HepG2 (cell line): ENCODE data around the gene GRIK4. TPM values are rescaled to one million over a fixed set of nuclear protein-coding genes. Genes with fewer than 3 reads are reported as not detected.

Source experiments
- AGO1 ChIP-seq: fragments of 200-400 bp; formaldehyde crosslinking; IDR thresholded peaks from 2 replicates; pipeline ENCODE4 v1.6.1; 2017; ENCODE audit warnings: mild to moderate bottlenecking, low read depth, low read length, moderate library complexity; ENCODE audit not compliant: poor library complexity, severe bottlenecking
- EP300 ChIP-seq, 3 experiments: sonication (generic) in 1 of 3; formaldehyde crosslinking in 1 of 3; IDR thresholded peaks; 2 replicates each; pipeline versions ENCODE4 v1.5.1 to v1.6.1; 2011 to 2020; ENCODE audit warnings: low read depth in 2 of 3, low read length in 2 of 3, borderline replicate concordance in 1 of 3, improper control_type of control experiment in 1 of 3, mild to moderate bottlenecking in 1 of 3, missing genetic modification reagents in 1 of 3, moderate library complexity in 1 of 3
- GFI1 ChIP-seq: sonication (generic); formaldehyde crosslinking; IDR thresholded peaks from 2 replicates; pipeline ENCODE4 v1.5.0; 2020; ENCODE audit warnings: missing genetic modification reagents, mild to moderate bottlenecking, borderline replicate concordance
- KDM1A ChIP-seq: IDR thresholded peaks from 2 replicates; pipeline ENCODE4 v1.6.1; 2016; ENCODE audit warnings: missing compliant biosample characterization
- PAF1 ChIP-seq: IDR thresholded peaks from 2 replicates; pipeline ENCODE4 v1.6.1; 2016; ENCODE audit warnings: missing genetic modification reagents, missing compliant biosample characterization
- RFX5 ChIP-seq: IDR thresholded peaks from 2 replicates; pipeline ENCODE4 v1.6.1; 2011; ENCODE audit warnings: low read depth, low read length, improper control_type of control experiment
- SMARCC2 ChIP-seq: fragments of 450-650 bp; IDR thresholded peaks from 2 replicates; pipeline ENCODE4 v1.6.1; 2017; ENCODE audit warnings: antibody characterized with exemption, mild to moderate bottlenecking
- SOX6 ChIP-seq, 2 experiments: fragments of 450-650 bp in 1 of 2; sonication (generic) in 1 of 2; formaldehyde crosslinking in 1 of 2; IDR thresholded peaks; 2 replicates each; pipeline versions ENCODE4 v1.4.0 to v1.6.1; 2017 to 2020; ENCODE audit warnings: antibody characterized with exemption in 1 of 2, mild to moderate bottlenecking in 1 of 2, missing genetic modification reagents in 1 of 2
- ZNF501 ChIP-seq: sonication (generic); formaldehyde crosslinking; IDR thresholded peaks from 2 replicates; pipeline ENCODE4 v1.5.1; 2020; ENCODE audit warnings: mild to moderate bottlenecking, moderate library complexity, missing genetic modification reagents
- ZNF547 ChIP-seq: sonication (generic); formaldehyde crosslinking; IDR thresholded peaks from 2 replicates; pipeline ENCODE4 v1.5.1; 2020; ENCODE audit warnings: mild to moderate bottlenecking, missing genetic modification reagents
- ZNF558 ChIP-seq: sonication (generic); formaldehyde crosslinking; IDR thresholded peaks from 2 replicates; pipeline ENCODE4 v1.9.0; 2022; ENCODE audit warnings: mild to moderate bottlenecking, missing genetic modification reagents, borderline replicate concordance
- ZNF563 ChIP-seq: sonication (generic); formaldehyde crosslinking; IDR thresholded peaks from 2 replicates; pipeline ENCODE4 v1.8.0; 2022; ENCODE audit warnings: mild to moderate bottlenecking, moderate library complexity, missing genetic modification reagents
- ZNF564 ChIP-seq: sonication (generic); formaldehyde crosslinking; IDR thresholded peaks from 2 replicates; pipeline ENCODE4 v1.8.1; 2023; ENCODE audit warnings: mild to moderate bottlenecking, missing genetic modification reagents
- ZNF7 ChIP-seq: IDR thresholded peaks from 2 replicates; pipeline ENCODE4 v1.6.1; 2016; ENCODE audit warnings: missing biosample characterization, missing genetic modification reagents
- ZNF747 ChIP-seq: sonication (generic); formaldehyde crosslinking; IDR thresholded peaks from 2 replicates; pipeline ENCODE4 v1.8.1; 2023; ENCODE audit warnings: missing genetic modification reagents, mild to moderate bottlenecking, borderline replicate concordance
- ZSCAN22 ChIP-seq: sonication (generic); formaldehyde crosslinking; IDR thresholded peaks from 2 replicates; pipeline ENCODE4 v1.4.0; 2020; ENCODE audit warnings: mild to moderate bottlenecking, missing genetic modification reagents
- ZSCAN29 ChIP-seq: sonication (generic); formaldehyde crosslinking; conservative IDR thresholded peaks from 2 replicates; pipeline ENCODE4 v1.4.0; 2020; ENCODE audit warnings: mild to moderate bottlenecking, missing genetic modification reagents
- polyA plus RNA-seq, 8 experiments: library from polyadenylated mRNA; depleted of rRNA in 3 of 8; stranded (reverse) in 7 of 8; unstranded in 1 of 8; fragments of >200 nt; fragmentation: Illumina TruSeq in 4 of 8; extraction: Trizol in 4 of 8; gene quantifications; 2 replicates each; pipeline versions ENCODE4 v1.2.1 to v1.2.3, GENCODE V29; 2011 to 2016; ENCODE audit warnings: low read depth in 4 of 8, missing spikeins in 1 of 8, mixed read lengths in 1 of 8; ENCODE audit not compliant: insufficient read depth in 1 of 8
- total RNA-seq, 5 experiments: library from RNA; depleted of rRNA; stranded (reverse); fragments of >200 nt; fragmentation: Illumina TruSeq; extraction: Trizol; gene quantifications; 2 replicates each; pipeline ENCODE4 v1.2.3, GENCODE V29; 2016; ENCODE audit warnings: low read depth in 1 of 5
- TF ChIP-seq, protein P1 (sequence below): sonication (generic); formaldehyde crosslinking; IDR thresholded peaks from 2 replicates; pipeline ENCODE4 v1.8.0; 2022; ENCODE audit warnings: missing genetic modification reagents, mild to moderate bottlenecking, moderate library complexity, borderline replicate concordance
- TF ChIP-seq, protein P2 (sequence below): sonication (generic); formaldehyde crosslinking; IDR thresholded peaks from 2 replicates; pipeline ENCODE4 v1.5.0; 2020; ENCODE audit warnings: mild to moderate bottlenecking, missing genetic modification reagents
- TF ChIP-seq, protein P3 (sequence below): sonication (generic); formaldehyde crosslinking; IDR thresholded peaks from 2 replicates; pipeline ENCODE4 v1.4.0; 2020; ENCODE audit warnings: missing genetic modification reagents
- TF ChIP-seq, protein P4 (sequence below): IDR thresholded peaks from 2 replicates; pipeline ENCODE4 v1.6.1; 2016; ENCODE audit warnings: missing compliant biosample characterization, missing genetic modification reagents, borderline replicate concordance
- TF ChIP-seq, protein P5 (sequence below): sonication (generic); formaldehyde crosslinking; IDR thresholded peaks from 2 replicates; pipeline ENCODE4 v1.5.0; 2020; ENCODE audit warnings: mild to moderate bottlenecking, missing genetic modification reagents

GRIK4 gene
- total and polyA plus RNA-seq, 2 of the 13 experiments (the other 11 are each of a cell fraction or from before 2014, with no cell fraction given), result 0.04 to 0.07 TPM

DNA sequence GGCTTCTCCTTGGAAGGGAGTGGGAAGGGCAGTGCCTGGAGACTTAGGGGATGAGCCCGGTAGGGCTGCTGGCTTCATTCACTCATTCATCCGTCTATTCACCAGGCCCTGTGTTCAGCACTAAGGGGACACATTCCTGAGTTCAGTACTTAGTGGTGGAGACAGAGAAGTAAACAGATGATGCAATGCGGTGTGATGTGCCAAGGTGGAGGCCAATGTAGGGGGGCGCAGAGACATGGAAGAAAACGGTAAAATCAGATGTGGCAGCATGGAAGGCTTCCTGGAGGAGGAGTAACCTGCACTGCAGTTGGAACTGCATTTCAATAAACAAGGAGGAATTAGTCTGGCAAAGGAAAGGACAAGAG lies 21.3 kb downstream of the GRIK4 start (continued):
- TF ChIP-seq, protein P1, sequence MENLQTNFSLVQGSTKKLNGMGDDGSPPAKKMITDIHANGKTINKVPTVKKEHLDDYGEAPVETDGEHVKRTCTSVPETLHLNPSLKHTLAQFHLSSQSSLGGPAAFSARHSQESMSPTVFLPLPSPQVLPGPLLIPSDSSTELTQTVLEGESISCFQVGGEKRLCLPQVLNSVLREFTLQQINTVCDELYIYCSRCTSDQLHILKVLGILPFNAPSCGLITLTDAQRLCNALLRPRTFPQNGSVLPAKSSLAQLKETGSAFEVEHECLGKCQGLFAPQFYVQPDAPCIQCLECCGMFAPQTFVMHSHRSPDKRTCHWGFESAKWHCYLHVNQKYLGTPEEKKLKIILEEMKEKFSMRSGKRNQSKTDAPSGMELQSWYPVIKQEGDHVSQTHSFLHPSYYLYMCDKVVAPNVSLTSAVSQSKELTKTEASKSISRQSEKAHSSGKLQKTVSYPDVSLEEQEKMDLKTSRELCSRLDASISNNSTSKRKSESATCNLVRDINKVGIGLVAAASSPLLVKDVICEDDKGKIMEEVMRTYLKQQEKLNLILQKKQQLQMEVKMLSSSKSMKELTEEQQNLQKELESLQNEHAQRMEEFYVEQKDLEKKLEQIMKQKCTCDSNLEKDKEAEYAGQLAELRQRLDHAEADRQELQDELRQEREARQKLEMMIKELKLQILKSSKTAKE, result no peak
- no peak for TF ChIP-seq ZSCAN22 (CRISPR knock-in tag)
- no peak for TF ChIP-seq GFI1 (CRISPR knock-in tag)
- no peak for TF ChIP-seq ZNF558
- TF ChIP-seq EP300 (IDR thresholded peaks at IDR 0.05; ENCODE audit: low read depth in 2 of 2, low read length in 2 of 2), result peak in 1 of 2 experiments; percentile 47; a peak in 2 of 4 replicates
- TF ChIP-seq EP300 (CRISPR knock-in tag; IDR thresholded peaks at IDR 0.05; ENCODE audit: borderline replicate concordance), result no peak
- TF ChIP-seq ZNF563 (CRISPR knock-in tag), result no peak
- no peak for TF ChIP-seq ZNF547 (CRISPR knock-in tag)
- no peak for TF ChIP-seq SMARCC2
- TF ChIP-seq, protein P2, sequence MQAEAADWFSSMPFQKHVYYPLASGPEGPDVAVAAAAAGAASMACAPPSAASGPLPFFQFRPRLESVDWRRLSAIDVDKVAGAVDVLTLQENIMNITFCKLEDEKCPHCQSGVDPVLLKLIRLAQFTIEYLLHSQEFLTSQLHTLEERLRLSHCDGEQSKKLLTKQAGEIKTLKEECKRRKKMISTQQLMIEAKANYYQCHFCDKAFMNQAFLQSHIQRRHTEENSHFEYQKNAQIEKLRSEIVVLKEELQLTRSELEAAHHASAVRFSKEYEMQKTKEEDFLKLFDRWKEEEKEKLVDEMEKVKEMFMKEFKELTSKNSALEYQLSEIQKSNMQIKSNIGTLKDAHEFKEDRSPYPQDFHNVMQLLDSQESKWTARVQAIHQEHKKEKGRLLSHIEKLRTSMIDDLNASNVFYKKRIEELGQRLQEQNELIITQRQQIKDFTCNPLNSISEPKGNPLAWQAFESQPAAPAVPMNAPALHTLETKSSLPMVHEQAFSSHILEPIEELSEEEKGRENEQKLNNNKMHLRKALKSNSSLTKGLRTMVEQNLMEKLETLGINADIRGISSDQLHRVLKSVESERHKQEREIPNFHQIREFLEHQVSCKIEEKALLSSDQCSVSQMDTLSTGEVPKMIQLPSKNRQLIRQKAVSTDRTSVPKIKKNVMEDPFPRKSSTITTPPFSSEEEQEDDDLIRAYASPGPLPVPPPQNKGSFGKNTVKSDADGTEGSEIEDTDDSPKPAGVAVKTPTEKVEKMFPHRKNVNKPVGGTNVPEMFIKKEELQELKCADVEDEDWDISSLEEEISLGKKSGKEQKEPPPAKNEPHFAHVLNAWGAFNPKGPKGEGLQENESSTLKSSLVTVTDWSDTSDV (CRISPR knock-in tag), result no peak
- TF ChIP-seq ZNF564 (CRISPR knock-in tag), result no peak
- TF ChIP-seq, protein P3, sequence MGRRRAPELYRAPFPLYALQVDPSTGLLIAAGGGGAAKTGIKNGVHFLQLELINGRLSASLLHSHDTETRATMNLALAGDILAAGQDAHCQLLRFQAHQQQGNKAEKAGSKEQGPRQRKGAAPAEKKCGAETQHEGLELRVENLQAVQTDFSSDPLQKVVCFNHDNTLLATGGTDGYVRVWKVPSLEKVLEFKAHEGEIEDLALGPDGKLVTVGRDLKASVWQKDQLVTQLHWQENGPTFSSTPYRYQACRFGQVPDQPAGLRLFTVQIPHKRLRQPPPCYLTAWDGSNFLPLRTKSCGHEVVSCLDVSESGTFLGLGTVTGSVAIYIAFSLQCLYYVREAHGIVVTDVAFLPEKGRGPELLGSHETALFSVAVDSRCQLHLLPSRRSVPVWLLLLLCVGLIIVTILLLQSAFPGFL (CRISPR knock-in tag), result no peak
- TF ChIP-seq, protein P4, sequence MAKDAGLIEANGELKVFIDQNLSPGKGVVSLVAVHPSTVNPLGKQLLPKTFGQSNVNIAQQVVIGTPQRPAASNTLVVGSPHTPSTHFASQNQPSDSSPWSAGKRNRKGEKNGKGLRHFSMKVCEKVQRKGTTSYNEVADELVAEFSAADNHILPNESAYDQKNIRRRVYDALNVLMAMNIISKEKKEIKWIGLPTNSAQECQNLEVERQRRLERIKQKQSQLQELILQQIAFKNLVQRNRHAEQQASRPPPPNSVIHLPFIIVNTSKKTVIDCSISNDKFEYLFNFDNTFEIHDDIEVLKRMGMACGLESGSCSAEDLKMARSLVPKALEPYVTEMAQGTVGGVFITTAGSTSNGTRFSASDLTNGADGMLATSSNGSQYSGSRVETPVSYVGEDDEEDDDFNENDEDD (CRISPR knock-in tag), result no peak
- TF ChIP-seq RFX5, result no peak
- TF ChIP-seq ZNF501, result no peak
- no peak for TF ChIP-seq PAF1 (CRISPR knock-in tag)
- TF ChIP-seq AGO1, result no peak
- no peak for TF ChIP-seq ZSCAN29 (CRISPR knock-in tag)
- no peak for TF ChIP-seq ZNF7
- TF ChIP-seq ZNF747 (CRISPR knock-in tag), result no peak
- TF ChIP-seq SOX6 (IDR thresholded peaks at IDR 0.05), result no peak
- peak; percentile 37; the same call in 1 of the 2 replicates for TF ChIP-seq SOX6 (CRISPR knock-in tag; IDR thresholded peaks at IDR 0.05)
- TF ChIP-seq KDM1A, result peak; percentile 65; the same call in 1 of the 2 replicates
- TF ChIP-seq, protein P5, sequence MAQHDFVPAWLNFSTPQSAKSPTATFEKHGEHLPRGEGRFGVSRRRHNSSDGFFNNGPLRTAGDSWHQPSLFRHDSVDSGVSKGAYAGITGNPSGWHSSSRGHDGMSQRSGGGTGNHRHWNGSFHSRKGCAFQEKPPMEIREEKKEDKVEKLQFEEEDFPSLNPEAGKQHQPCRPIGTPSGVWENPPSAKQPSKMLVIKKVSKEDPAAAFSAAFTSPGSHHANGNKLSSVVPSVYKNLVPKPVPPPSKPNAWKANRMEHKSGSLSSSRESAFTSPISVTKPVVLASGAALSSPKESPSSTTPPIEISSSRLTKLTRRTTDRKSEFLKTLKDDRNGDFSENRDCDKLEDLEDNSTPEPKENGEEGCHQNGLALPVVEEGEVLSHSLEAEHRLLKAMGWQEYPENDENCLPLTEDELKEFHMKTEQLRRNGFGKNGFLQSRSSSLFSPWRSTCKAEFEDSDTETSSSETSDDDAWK (CRISPR knock-in tag), result no peak
